ENCODE measurements around the gene ITGA11.

ITGA11 gene

DNA sequence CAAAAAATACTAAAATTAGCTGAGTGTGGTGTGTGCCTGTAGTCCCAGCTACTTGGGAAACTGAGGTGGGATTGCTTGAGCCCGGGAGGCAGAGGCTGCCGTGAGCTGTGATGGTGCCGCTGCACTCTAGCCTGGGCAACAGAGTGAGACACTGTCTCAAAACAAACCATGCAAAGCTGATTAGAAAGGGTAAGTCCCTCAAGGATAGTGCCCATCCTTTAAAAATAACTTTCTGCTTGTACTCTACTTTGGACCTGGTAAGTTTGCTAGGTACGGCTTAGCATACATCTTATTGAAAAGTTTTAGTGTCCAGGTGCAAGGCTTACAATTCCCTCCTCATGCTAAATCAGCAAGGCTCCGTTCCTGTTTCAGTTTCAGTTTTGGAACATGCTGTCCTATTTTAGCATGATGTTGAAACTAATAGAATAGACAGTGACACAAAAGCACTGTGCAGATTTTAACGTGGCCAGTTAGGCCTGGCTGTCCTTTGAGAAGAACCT lies 133.0 kb downstream of the ITGA11 start:
- no peaks in the 10 kb centered on the region for H3K9me3 Mint-ChIP-seq
- H3K4me1 Mint-ChIP-seq: peaks cover 10 to 34% of the 10 kb centered on the region in 2 donors
- H3K4me3 Mint-ChIP-seq: peak overlapping the region; percentile 68 to 70
- DNase-seq (peak; percentile 13), ATAC-seq (replicated peaks) (peak; percentile 93 to 95)
- peak overlapping the region; percentile 65 for H3K27ac Mint-ChIP-seq
- H3K27me3 Mint-ChIP-seq: no peaks in the 10 kb centered on the region
- peaks cover 7 to 19% of the 10 kb centered on the region in 2 donors for H3K36me3 Mint-ChIP-seq

DNA sequence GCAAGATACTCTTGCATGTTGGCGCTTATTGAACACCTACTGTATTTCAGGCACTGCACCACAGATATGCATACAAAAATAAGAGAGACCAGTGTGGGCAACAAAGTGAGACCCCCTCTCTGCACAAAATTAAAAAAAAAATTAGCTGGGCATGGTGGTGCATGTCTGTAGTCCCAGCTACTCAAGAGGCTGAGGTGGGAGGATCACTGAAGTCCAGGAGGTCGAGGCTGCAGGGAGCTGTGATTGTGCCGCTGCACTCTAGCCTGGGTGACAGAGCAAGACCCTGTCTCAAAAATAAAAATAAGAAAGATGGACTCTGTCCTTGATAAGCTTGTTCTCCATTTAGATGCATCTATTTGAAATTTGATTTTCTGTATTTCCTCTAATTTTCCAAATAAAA lies 133.6 kb downstream of the ITGA11 start:
- Mint-ChIP-seq H3K4me1 (peaks cover 10 to 34% of the 10 kb centered on the region in 2 donors), H3K9me3 (no peaks in the 10 kb centered on the region), H3K27me3 (no peaks in the 10 kb centered on the region), H3K36me3 (peaks cover 9 to 19% of the 10 kb centered on the region in 2 donors), H3K27ac (peak overlapping the region; percentile 65), H3K4me3 (peak overlapping the region; percentile 62 to 70)
- DNase-seq: no peak
- ATAC-seq (replicated peaks): no peak

DNA sequence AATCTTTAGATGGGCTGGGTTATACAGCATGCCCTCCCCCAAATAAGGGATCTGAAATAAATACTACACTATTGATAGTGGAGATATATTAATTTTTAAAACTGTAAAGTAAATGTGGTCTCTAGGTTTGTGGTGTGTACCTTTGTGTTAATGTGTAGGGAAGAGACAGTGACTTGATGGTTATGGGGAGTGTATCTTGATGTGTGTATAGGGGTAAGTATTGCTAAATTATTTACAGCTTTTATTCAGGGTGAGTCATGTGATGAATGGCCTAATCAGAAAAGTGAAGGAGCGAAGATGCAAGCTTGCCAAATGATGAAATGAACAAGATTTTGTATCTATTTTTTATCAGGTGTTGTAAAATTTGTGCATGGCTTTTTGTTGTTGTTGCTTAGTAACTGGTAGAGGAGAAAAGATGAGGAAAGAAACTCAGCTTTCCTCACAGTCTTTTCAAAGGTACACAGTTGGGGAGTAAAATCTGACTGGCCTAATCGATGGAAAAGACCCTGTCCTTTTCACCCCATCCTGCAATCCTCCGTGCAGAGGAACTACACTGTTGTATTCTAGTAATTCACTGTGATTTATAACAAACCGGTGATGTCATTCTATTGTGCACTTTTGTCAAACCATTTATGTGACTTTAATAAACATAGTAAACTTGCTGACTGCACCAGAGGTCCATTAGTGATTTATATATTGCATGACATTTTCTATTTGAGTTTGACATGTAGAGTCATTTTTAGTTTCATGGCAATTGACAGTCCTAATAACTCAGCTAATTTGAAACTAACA lies 136.8 kb downstream of the ITGA11 start:
- Mint-ChIP-seq H3K9me3 (no peaks in the 10 kb centered on the region), H3K27me3 (no peaks in the 10 kb centered on the region), H3K4me1 (peaks cover 8 to 28% of the 10 kb centered on the region in 2 donors), H3K36me3 (peaks cover 12 to 22% of the 10 kb centered on the region in 2 donors), H3K27ac (no peak overlapping the region), H3K4me3 (no peak overlapping the region)
- ATAC-seq (replicated peaks) (no peak), DNase-seq (no peak)

DNA sequence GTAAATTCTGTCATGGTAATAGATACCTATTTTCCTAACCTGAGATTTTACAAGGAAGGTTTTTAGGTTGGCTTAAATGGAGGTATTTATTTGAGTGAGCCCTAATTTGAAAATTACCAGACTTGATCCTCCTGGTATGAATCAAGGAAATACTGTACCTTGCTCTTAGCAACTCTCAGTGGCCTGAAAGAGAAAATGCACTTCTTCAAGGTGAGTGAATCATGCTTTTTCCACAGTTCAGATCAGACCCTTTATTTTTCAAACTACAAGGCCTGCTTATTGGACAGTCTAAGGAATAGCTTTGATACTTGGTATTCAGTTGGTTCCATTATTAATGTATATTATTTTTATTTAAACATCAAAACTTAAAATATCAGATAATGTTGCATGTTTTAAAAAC lies 139.0 kb downstream of the ITGA11 start:
- H3K9me3 Mint-ChIP-seq: no peaks in the 10 kb centered on the region
- peaks cover 19 to 36% of the 10 kb centered on the region in 2 donors for H3K36me3 Mint-ChIP-seq
- no peak overlapping the region for H3K4me3 Mint-ChIP-seq
- DNase-seq (no peak), ATAC-seq (replicated peaks) (no peak)
- no peaks in the 10 kb centered on the region for H3K27me3 Mint-ChIP-seq
- H3K4me1 Mint-ChIP-seq: peaks cover 8 to 15% of the 10 kb centered on the region in 2 donors
- H3K27ac Mint-ChIP-seq: no peak overlapping the region

DNA sequence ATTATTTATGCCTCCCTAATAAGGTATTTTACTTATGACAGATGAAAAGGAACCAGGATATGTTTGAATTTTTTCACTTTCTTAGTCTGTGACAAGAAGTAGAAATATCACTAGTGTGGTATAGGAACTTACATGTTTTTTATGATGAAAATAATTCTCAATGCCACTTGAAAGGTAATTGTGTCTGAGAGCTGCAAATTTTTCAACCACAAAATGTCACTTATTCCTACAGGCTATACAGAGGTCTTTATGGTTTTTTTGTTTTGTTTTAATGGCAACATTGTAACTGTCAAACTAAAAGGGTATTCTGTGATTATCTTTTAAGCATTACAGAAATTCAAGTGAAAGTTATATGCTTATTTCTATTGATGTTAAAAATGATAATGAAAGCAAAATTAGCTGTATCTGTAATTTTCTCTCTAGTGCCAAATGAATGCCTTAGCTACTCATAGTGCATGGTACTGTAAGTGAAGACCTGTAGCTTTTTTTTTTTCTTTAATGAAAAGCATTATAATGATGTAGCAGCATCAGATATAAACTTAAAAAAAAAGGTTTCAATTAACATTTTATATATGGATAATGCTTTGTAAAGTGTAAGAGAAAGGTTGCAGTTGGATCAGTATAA lies 139.7 kb downstream of the ITGA11 start:
- ATAC-seq (replicated peaks) (no peak), DNase-seq (no peak)
- H3K4me3 Mint-ChIP-seq: no peak overlapping the region
- peaks cover 8 to 12% of the 10 kb centered on the region in 2 donors for H3K4me1 Mint-ChIP-seq
- no peak overlapping the region for H3K27ac Mint-ChIP-seq
- H3K9me3 Mint-ChIP-seq: no peaks in the 10 kb centered on the region
- peaks cover 19 to 37% of the 10 kb centered on the region in 2 donors for H3K36me3 Mint-ChIP-seq
- no peaks in the 10 kb centered on the region for H3K27me3 Mint-ChIP-seq

DNA sequence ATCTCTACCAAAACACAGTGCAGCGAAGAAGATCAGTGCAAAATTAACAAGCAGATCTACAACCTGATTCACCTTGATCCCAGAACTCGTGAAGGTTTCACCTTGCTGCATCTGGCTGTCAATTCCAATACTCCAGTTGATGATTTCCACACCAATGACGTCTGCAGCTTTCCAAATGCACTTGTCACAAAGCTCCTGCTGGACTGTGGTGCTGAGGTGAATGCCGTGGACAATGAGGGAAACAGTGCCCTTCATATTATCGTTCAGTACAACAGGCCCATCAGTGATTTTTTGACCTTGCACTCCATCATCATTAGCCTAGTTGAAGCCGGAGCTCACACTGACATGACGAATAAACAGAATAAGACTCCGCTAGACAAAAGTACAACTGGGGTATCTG lies 141.2 kb downstream of the ITGA11 start:
- H3K4me1 Mint-ChIP-seq: peaks cover 11 to 16% of the 10 kb centered on the region in 2 donors
- H3K4me3 Mint-ChIP-seq: no peak overlapping the region
- H3K9me3 Mint-ChIP-seq: no peaks in the 10 kb centered on the region
- no peak for DNase-seq
- ATAC-seq (replicated peaks): no peak
- H3K36me3 Mint-ChIP-seq: peaks cover 21 to 36% of the 10 kb centered on the region in 2 donors
- no peaks in the 10 kb centered on the region for H3K27me3 Mint-ChIP-seq
- no peak overlapping the region for H3K27ac Mint-ChIP-seq

DNA sequence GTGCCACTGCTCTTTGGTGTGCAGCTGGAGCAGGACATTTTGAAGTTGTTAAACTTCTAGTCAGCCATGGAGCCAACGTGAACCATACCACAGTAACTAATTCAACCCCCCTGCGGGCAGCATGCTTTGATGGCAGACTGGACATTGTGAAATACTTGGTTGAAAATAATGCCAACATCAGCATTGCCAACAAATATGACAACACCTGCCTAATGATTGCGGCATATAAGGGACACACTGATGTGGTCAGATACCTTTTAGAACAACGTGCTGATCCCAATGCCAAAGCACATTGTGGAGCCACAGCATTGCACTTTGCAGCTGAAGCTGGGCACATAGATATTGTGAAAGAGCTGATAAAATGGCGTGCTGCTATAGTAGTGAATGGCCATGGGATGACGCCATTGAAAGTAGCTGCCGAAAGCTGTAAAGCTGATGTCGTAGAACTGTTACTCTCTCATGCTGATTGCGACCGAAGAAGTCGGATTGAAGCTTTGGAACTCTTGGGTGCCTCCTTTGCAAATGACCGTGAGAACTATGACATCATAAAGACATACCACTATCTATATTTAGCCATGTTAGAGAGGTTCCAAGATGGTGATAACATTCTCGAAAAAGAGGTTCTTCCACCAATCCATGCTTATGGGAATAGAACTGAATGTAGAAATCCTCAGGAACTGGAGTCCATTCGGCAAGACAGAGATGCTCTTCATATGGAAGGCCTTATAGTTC lies 142.2 kb downstream of the ITGA11 start:
- Mint-ChIP-seq H3K27ac (no peak overlapping the region), H3K36me3 (peaks cover 27 to 41% of the 10 kb centered on the region in 2 donors), H3K9me3 (peaks cover 1 to 2% of the 10 kb centered on the region in 2 donors), H3K27me3 (no peaks in the 10 kb centered on the region), H3K4me3 (no peak overlapping the region), H3K4me1 (peaks cover 15 to 25% of the 10 kb centered on the region in 2 donors)
- ATAC-seq (replicated peaks): no peak
- DNase-seq: no peak

DNA sequence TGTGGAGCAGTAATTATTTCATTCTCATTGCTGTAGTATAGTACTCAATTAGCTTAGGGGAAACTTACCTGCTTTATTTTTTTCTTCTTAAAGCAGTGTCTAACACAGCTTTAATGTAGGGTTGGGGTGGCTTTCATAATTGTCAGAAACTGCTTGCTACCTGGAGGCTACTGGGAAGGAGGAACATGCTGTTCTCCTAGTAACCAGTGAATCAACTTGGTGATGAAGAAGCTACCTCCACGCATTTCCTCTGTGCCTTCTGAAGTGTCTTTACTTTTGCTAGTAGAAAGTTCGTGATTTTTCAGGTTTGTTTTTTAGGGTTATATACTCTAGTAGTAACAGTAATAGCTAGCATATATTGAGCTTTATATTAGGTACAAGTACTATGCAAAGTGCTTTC lies 142.9 kb downstream of the ITGA11 start:
- no peak for ATAC-seq (replicated peaks)
- peaks cover 15 to 27% of the 10 kb centered on the region in 2 donors for H3K4me1 Mint-ChIP-seq
- H3K27me3 Mint-ChIP-seq: no peaks in the 10 kb centered on the region
- no peak overlapping the region for H3K27ac Mint-ChIP-seq
- peaks cover 29 to 45% of the 10 kb centered on the region in 2 donors for H3K36me3 Mint-ChIP-seq
- H3K9me3 Mint-ChIP-seq: peaks cover 2 to 4% of the 10 kb centered on the region in 2 donors
- DNase-seq: no peak
- no peak overlapping the region for H3K4me3 Mint-ChIP-seq

DNA sequence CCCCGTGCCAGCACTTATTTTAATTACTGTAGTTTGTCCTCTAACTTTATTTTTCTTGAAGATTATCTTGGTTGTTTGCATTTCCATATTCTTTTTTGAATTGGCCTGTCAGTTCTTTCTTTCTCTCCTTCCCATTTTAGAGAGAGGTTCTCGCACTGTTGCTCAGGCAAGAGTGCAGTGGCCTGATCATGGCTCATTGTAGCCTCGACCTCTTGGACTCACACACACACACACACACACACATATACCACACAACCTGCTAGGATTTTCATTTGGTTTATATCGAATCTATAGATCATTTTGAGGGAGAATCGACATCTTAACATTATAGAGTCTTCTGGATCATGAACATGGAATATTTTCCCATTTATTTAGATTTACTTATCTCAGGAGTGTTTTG lies 145.7 kb downstream of the ITGA11 start:
- H3K4me3 Mint-ChIP-seq: no peak overlapping the region
- peaks cover 2 to 4% of the 10 kb centered on the region in 2 donors for H3K9me3 Mint-ChIP-seq
- H3K27me3 Mint-ChIP-seq: no peaks in the 10 kb centered on the region
- peaks cover 23 to 39% of the 10 kb centered on the region in 2 donors for H3K4me1 Mint-ChIP-seq
- ATAC-seq (replicated peaks): no peak
- no peak for DNase-seq
- no peak overlapping the region for H3K27ac Mint-ChIP-seq
- peaks cover 34 to 48% of the 10 kb centered on the region in 2 donors for H3K36me3 Mint-ChIP-seq

DNA sequence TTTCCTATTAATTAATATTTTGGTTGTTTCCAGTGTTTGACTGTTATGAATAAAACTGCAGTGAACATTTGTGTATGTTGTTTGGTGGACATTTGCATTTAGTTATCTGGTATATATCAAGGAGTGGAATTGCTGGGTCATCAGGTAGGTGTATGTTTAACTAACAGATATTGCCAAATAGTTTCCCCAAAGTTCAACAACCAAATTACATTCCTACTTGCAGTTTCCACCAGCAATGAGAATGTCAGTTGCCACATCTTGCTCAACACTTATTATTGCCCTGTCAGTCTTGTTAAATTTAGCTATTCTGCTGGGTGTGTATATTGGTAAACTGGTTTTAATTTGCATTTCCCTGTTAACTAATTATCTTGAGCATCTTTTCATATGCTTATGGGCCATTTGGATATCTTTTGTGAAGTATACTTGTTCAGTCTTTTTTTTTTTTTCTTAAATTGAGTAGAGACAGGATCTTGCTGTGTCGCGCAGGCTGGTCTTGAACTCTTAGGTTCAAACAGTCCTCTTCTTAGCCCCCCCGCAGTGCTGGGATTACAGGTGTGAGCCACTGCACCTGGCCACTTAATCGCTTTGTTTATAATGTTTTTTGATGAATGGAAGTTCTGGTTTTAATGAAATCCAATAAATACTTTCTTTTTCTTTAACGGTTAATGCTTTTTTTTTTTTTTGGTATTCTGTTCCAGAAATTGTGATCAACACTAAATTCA lies 146.5 kb downstream of the ITGA11 start:
- Mint-ChIP-seq H3K27me3 (no peaks in the 10 kb centered on the region), H3K4me3 (no peak overlapping the region), H3K27ac (no peak overlapping the region), H3K4me1 (peaks cover 25 to 43% of the 10 kb centered on the region in 2 donors), H3K9me3 (peaks cover 2 to 4% of the 10 kb centered on the region in 2 donors), H3K36me3 (peaks cover 32 to 46% of the 10 kb centered on the region in 2 donors)
- no peak for ATAC-seq (replicated peaks)
- no peak for DNase-seq

DNA sequence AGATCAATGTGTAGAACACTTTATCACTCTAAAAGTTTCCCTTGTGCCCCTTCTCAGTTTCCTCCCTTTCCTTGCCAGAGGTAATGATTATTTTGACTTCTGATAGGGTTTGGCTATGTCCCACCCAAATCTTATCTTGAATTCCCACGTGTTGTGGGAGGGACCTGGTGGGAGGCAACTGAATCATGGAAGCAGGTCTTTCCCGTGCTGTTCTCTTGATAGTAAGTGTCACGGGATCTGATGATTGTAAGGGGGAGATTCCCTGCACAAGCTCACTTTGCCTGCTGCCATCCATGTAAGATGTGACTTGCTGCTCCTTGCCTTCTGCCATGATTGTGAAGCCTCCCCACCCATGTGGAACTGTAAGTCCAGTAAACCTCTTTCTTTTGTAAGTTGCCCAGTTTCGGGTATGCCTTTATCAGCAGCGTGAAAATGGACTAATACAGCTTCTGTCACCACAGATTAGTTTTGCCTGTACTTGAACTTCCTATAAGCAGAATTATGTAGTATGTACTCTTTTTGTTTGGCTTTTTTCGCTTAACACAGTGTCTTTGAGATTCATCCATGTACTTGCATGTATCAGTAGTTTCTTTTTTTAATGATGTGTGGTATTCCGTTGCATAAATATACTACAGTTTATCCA lies 147.2 kb downstream of the ITGA11 start:
- peaks cover 35 to 46% of the 10 kb centered on the region in 2 donors for H3K36me3 Mint-ChIP-seq
- no peak for ATAC-seq (replicated peaks)

DNA sequence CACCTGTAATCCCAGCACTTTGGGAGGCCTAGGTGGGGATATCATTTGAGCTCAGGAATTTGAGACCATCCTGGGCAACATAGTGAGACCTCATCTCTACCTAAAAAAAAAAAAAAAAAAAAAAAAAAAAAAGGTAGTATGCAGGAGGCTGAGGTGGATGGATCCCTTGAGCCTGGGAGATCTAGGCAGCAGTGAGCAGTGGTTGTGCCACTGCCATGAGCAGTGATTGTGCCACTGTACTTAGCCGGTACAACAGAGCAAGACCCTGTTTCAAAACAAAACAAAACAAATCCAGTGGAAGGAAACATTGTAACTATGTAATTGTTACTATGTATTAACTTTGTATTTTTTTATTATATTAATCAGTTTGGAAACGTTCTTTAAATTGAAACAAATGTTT lies 148.6 kb downstream of the ITGA11 start:
- no peak for ATAC-seq (replicated peaks)
- no peak overlapping the region for H3K27ac Mint-ChIP-seq
- H3K4me3 Mint-ChIP-seq: no peak overlapping the region
- peaks cover 32 to 45% of the 10 kb centered on the region in 2 donors for H3K36me3 Mint-ChIP-seq
- no peak for DNase-seq
- peaks cover 2 to 4% of the 10 kb centered on the region in 2 donors for H3K9me3 Mint-ChIP-seq
- H3K4me1 Mint-ChIP-seq: peaks cover 37 to 60% of the 10 kb centered on the region in 2 donors
- H3K27me3 Mint-ChIP-seq: no peaks in the 10 kb centered on the region

More for the DNA sequence above, 147.2 kb downstream of the ITGA11 start:
- Mint-ChIP-seq H3K4me1 (peaks cover 31 to 50% of the 10 kb centered on the region in 2 donors), H3K27ac (no peak overlapping the region), H3K4me3 (no peak overlapping the region), H3K9me3 (peaks cover 2 to 4% of the 10 kb centered on the region in 2 donors), H3K27me3 (no peaks in the 10 kb centered on the region)
- DNase-seq: no peak

DNA sequence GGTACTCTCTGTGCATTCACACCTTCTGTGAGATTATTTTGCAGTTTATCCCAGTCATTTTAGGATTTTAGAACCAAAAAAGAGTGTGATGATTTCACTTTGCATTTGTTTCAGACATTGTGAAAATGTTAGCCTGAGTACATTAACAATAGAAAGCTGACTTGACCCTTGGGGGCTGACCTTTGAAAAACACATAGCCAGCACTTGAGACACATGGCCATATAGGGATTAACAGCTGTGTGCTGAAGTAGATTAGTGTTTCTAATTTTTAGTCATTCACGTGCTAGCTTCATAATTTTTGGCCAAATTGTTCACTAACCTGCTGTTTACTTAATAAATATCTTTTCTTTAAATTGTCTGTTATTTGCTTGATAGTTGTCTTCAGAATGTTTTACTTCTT lies 151.0 kb downstream of the ITGA11 start:
- no peaks in the 10 kb centered on the region for H3K27me3 Mint-ChIP-seq
- peaks cover 26 to 35% of the 10 kb centered on the region in 2 donors for H3K36me3 Mint-ChIP-seq
- H3K9me3 Mint-ChIP-seq: peaks cover 2 to 4% of the 10 kb centered on the region in 2 donors
- ATAC-seq (replicated peaks) (no peak), DNase-seq (no peak)
- H3K4me3 Mint-ChIP-seq: peak overlapping the region in 1 of 2 donors; percentile 94
- peak overlapping the region; percentile 37 for H3K27ac Mint-ChIP-seq
- peaks cover 38 to 62% of the 10 kb centered on the region in 2 donors for H3K4me1 Mint-ChIP-seq
